KMS-11 (cell line): ENCODE results near the gene DYRK1A.
"Not testable (repeated sequence)": the region's sequence is repeated elsewhere in the genome, so short reads cannot be mapped to it uniquely, and the experiment has no call there.

Experiments used
- H2AFZ ChIP-seq: fragments of 200-600 bp; sonication (generic); 2 replicates; pipeline ENCODE4 v1.6.1; 2016; ENCODE audit warnings: antibody characterized with exemption, mixed run types, low read depth
- H3K27ac ChIP-seq: fragments of 200-600 bp; sonication (generic); 2 replicates; pipeline ENCODE4 v1.6.1; 2016; ENCODE audit warnings: mild to moderate bottlenecking, mixed run types
- H3K27me3 ChIP-seq: fragments of 200-600 bp; sonication (generic); 2 replicates; pipeline ENCODE4 v1.6.1; 2017; ENCODE audit warnings: mild to moderate bottlenecking, low read depth, mixed run types, moderate library complexity; ENCODE audit not compliant: insufficient read depth
- H3K36me3 ChIP-seq: fragments of 200-600 bp; sonication (generic); 2 replicates; pipeline ENCODE4 v1.6.1; 2017; ENCODE audit warnings: mild to moderate bottlenecking, mixed run types; ENCODE audit not compliant: insufficient read depth
- H3K4me1 ChIP-seq: fragments of 200-600 bp; sonication (generic); 2 replicates; pipeline ENCODE4 v1.6.1; 2016; ENCODE audit warnings: mild to moderate bottlenecking, low read depth, mixed run types; ENCODE audit not compliant: poor library complexity, severe bottlenecking
- H3K4me2 ChIP-seq: fragments of 200-600 bp; sonication (generic); 2 replicates; pipeline ENCODE4 v1.7.0; 2016; ENCODE audit warnings: mild to moderate bottlenecking, mixed run types
- H3K4me3 ChIP-seq: fragments of 200-600 bp; sonication (generic); IDR thresholded peaks from 2 replicates; pipeline ENCODE4 v1.6.1; 2017; ENCODE audit warnings: low read depth, low read length, mixed read lengths; ENCODE audit not compliant: insufficient read depth
- H3K79me2 ChIP-seq: fragments of 200-600 bp; sonication (generic); 2 replicates; pipeline ENCODE4 v1.6.1; 2016; ENCODE audit warnings: low read depth, mixed run types; ENCODE audit not compliant: insufficient read depth
- H3K9ac ChIP-seq: fragments of 200-600 bp; sonication (generic); 2 replicates; pipeline ENCODE4 v1.6.1; 2016; ENCODE audit warnings: mild to moderate bottlenecking, mixed run types
- H4K20me1 ChIP-seq: fragments of 200-600 bp; sonication (generic); 2 replicates; pipeline ENCODE4 v1.6.1; 2016; ENCODE audit warnings: mild to moderate bottlenecking, mixed run types; ENCODE audit not compliant: insufficient read depth
- CTCF ChIP-seq: fragments of 200-600 bp; sonication (generic); conservative IDR thresholded peaks from 2 replicates; pipeline ENCODE4 v1.6.1; 2017; ENCODE audit warnings: low read depth, mild to moderate bottlenecking, antibody characterized with exemption, low read length, moderate library complexity, mixed read lengths

The DYRK1A gene

GRCh38 chr21:37538971-37539590 is 172.5 kb downstream of the DYRK1A start:
- H3K4me3 ChIP-seq = no peak overlapping the region
- no peak overlapping the region for H3K4me2 ChIP-seq
- no peaks in the 10 kb centered on the region for H3K79me2 ChIP-seq
- no peaks in the 10 kb centered on the region for H4K20me1 ChIP-seq
- no peaks in the 10 kb centered on the region for H3K4me1 ChIP-seq
- H3K27ac ChIP-seq = no peak overlapping the region
- H3K36me3 ChIP-seq = no peaks in the 10 kb centered on the region
- TF ChIP-seq CTCF = no peak
- no peak overlapping the region for H3K9ac ChIP-seq
- no peaks in the 10 kb centered on the region for H3K27me3 ChIP-seq
- H2AFZ ChIP-seq = no peak overlapping the region

- H3K27me3 ChIP-seq, H4K20me1 ChIP-seq, H3K4me3 ChIP-seq, H3K36me3 ChIP-seq, H3K27ac ChIP-seq, H2AFZ ChIP-seq, H3K79me2 ChIP-seq, H3K9ac ChIP-seq, H3K4me2 ChIP-seq, H3K4me1 ChIP-seq: not testable (repeated sequence)
Observed at GRCh38 chr21:37541128-37541527, 174.6 kb downstream of the DYRK1A start.

- Histone ChIP-seq H3K9ac (no peak overlapping the region), H3K79me2 (no peaks in the 10 kb centered on the region), H3K27me3 (no peaks in the 10 kb centered on the region), H2AFZ (no peak overlapping the region), H3K36me3 (no peaks in the 10 kb centered on the region), H3K4me1 (no peaks in the 10 kb centered on the region), H3K4me3 (no peak overlapping the region), H3K27ac (no peak overlapping the region), H3K4me2 (no peak overlapping the region), H4K20me1 (no peaks in the 10 kb centered on the region)
- no peak for TF ChIP-seq CTCF
Observed at GRCh38 chr21:37542512-37542911, 175.9 kb downstream of the DYRK1A start.

- no peak for TF ChIP-seq CTCF
- Histone ChIP-seq H3K4me3 (no peak overlapping the region), H4K20me1 (no peaks in the 10 kb centered on the region), H3K79me2 (no peaks in the 10 kb centered on the region), H3K9ac (no peak overlapping the region), H2AFZ (no peak overlapping the region), H3K36me3 (no peaks in the 10 kb centered on the region), H3K4me1 (no peaks in the 10 kb centered on the region), H3K27ac (no peak overlapping the region), H3K27me3 (no peaks in the 10 kb centered on the region), H3K4me2 (no peak overlapping the region)
Observed at GRCh38 chr21:37546299-37546908, 179.8 kb downstream of the DYRK1A start.

- H3K4me3 ChIP-seq = no peak overlapping the region
- H3K4me1 ChIP-seq = no peaks in the 10 kb centered on the region
- no peak overlapping the region for H3K27ac ChIP-seq
- H3K4me2 ChIP-seq = no peak overlapping the region
- no peak for TF ChIP-seq CTCF
- no peaks in the 10 kb centered on the region for H3K79me2 ChIP-seq
- H3K36me3 ChIP-seq = no peaks in the 10 kb centered on the region
- H3K9ac ChIP-seq = no peak overlapping the region
- H2AFZ ChIP-seq = no peak overlapping the region
- no peaks in the 10 kb centered on the region for H4K20me1 ChIP-seq
- H3K27me3 ChIP-seq = no peaks in the 10 kb centered on the region
Observed at GRCh38 chr21:37546949-37547614, 180.5 kb downstream of the DYRK1A start.
